Lung (tissue), 12 donors: ENCODE measurements around the gene NUDT4. TPM values are rescaled to one million over a fixed set of nuclear protein-coding genes. Genes with fewer than 3 reads are reported as not detected.
A peak's percentile ranks its signal among the peaks of the same experiment; 100 is the strongest.

Source experiments
- ATAC-seq: fragments of 200-7000 bp; cut with Tn5 transposase; one replicate; pipeline ENCODE4 v1.9.1; 2020; ENCODE audit warnings: moderate number of reproducible peaks; ENCODE audit not compliant: insufficient read depth, low FRiP score
- DNase-seq, 3 donors: peaks; one replicate each; pipeline ENCODE4 v3.0.0-alpha.2; 2013 to 2017
- H3K27ac ChIP-seq, 2 donors: one replicate each; pipeline ENCODE4 v1.5.1; 2013; ENCODE audit warnings: mild to moderate bottlenecking in 2 of 2, moderate library complexity in 2 of 2, control low read depth in 1 of 2, inconsistent platforms in 1 of 2, low read depth in 1 of 2, low read length in 1 of 2
- H3K27me3 ChIP-seq, 3 donors: one replicate each; pipeline ENCODE4 v1.5.1; 2013; ENCODE audit warnings: low read length in 2 of 3; ENCODE audit not compliant: control insufficient read depth in 3 of 3, insufficient read depth in 3 of 3
- H3K36me3 ChIP-seq, 4 donors: one replicate each; pipeline ENCODE4 v1.5.1; 2013; ENCODE audit warnings: low read length in 4 of 4, mild to moderate bottlenecking in 1 of 4, moderate library complexity in 1 of 4; ENCODE audit not compliant: control insufficient read depth in 4 of 4, insufficient read depth in 4 of 4
- H3K4me1 ChIP-seq, 5 donors: one replicate each; pipeline ENCODE4 v1.5.1; 2013; ENCODE audit warnings: low read length in 5 of 5, mild to moderate bottlenecking in 2 of 5, moderate library complexity in 1 of 5; ENCODE audit not compliant: control insufficient read depth in 5 of 5, insufficient read depth in 5 of 5
- H3K4me3 ChIP-seq: one replicate; pipeline ENCODE4 v1.5.1; 2013; ENCODE audit warnings: mild to moderate bottlenecking, control low read depth, moderate library complexity
- H3K9ac ChIP-seq, 2 donors: one replicate each; pipeline ENCODE4 v1.5.1; 2013; ENCODE audit warnings: low read length in 2 of 2, control low read depth in 1 of 2; ENCODE audit not compliant: insufficient read depth in 1 of 2
- H3K9me3 ChIP-seq, 4 donors: one replicate each; pipeline ENCODE4 v1.5.1; 2013; ENCODE audit warnings: low read length in 3 of 4, mild to moderate bottlenecking in 1 of 4, moderate library complexity in 1 of 4; ENCODE audit not compliant: control insufficient read depth in 4 of 4, insufficient read depth in 3 of 4
- WGBS, 2 donors: extraction: QIAGEN DNeasy Blood & Tissue Kit; methylation state at CpG; one replicate each; pipeline ENCODE4 v1.1.7; 2013; 5-methylcytosine and 5-hydroxymethylcytosine counted together
- polyA plus RNA-seq, 2 donors: library from polyadenylated mRNA; stranded (reverse); fragments of 200-250 nt; gene quantifications; one replicate each; pipeline ENCODE4 v1.2.1, GENCODE V29; 2013
- total RNA-seq, 2 donors: library from RNA; depleted of rRNA in 1 of 2; stranded (reverse); fragments of >200 nt in 1 of 2; gene quantifications; one replicate each; pipeline ENCODE4 v1.2.1, GENCODE V29; 2014 to 2021
- TF ChIP-seq, protein P1 (sequence below): IDR thresholded peaks from 2 replicates; pipeline ENCODE4 v1.5.1; 2012; ENCODE audit warnings: mild to moderate bottlenecking; ENCODE audit errors: control extremely low read depth, extremely low read depth
- donor health status: control.
- donor health status: control.
- donor health status: Bipolar disorder and iron deficiency.
- donor health status: healthy.
- donor health status: DM: yes; HTN: yes; CAD: no.

The NUDT4 gene
- total and polyA plus RNA-seq, 4 donors = 20.8 to 102 (median 39.3) TPM

GRCh38 chr12:93426412-93426805 lies 48.7 kb downstream of the NUDT4 start:
- TF ChIP-seq, protein P1, sequence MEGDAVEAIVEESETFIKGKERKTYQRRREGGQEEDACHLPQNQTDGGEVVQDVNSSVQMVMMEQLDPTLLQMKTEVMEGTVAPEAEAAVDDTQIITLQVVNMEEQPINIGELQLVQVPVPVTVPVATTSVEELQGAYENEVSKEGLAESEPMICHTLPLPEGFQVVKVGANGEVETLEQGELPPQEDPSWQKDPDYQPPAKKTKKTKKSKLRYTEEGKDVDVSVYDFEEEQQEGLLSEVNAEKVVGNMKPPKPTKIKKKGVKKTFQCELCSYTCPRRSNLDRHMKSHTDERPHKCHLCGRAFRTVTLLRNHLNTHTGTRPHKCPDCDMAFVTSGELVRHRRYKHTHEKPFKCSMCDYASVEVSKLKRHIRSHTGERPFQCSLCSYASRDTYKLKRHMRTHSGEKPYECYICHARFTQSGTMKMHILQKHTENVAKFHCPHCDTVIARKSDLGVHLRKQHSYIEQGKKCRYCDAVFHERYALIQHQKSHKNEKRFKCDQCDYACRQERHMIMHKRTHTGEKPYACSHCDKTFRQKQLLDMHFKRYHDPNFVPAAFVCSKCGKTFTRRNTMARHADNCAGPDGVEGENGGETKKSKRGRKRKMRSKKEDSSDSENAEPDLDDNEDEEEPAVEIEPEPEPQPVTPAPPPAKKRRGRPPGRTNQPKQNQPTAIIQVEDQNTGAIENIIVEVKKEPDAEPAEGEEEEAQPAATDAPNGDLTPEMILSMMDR = no peak
- H3K27ac ChIP-seq = peak overlapping the region in 1 of 2 donors; percentile 9
- ATAC-seq (no peak), DNase-seq (no peak)
- no peaks in the 10 kb centered on the region for H3K27me3 ChIP-seq
- 31 to 59% methylated on average over 1 of the region's 1 CpG for WGBS, 2 donors
- no peaks in the 10 kb centered on the region for H3K9me3 ChIP-seq
- no peaks in the 10 kb centered on the region for H3K36me3 ChIP-seq
- peak overlapping the region in 1 of 2 donors; percentile 50 for H3K9ac ChIP-seq
- H3K4me1 ChIP-seq = peaks cover 6 to 65% (median 36%) of the 10 kb centered on the region in 5 donors
- no peak overlapping the region for H3K4me3 ChIP-seq

DNA sequence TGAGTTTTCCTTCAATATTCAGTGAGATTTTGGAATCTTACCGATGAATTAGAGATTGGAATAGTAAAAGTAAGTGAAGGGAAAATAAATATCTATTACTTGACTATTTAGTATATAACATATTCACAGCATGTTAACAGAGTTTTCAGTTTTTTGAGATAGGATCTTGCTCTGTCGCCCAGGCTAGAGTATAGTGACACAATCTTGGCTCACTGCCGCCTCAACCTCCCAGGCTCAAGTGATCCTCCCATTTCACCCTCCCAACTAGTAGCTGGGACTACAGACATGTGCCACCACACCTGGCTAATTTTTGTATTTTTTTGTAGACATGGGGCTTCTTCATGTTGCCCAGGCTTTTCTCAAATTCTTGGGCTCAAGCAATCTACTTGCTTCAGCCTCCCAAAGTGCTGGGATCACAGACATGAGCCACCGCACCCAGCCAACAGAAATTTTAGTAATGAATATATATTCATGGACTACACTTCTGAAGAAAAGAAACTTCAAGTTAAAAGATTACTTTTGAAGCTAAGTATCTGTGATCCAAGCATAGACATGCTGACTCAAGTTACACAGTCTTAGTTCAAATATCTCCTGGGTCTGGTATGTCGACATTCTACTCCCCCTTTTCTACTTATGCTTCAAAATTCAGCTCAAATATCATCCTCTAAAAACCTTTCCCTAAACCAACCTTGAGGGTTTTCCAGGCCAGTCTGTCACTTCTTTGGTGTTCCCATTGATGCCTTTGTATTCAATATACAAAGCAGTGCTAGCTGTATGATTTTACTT lies 50.2 kb downstream of the NUDT4 start:
- H3K27ac ChIP-seq = no peak overlapping the region
- H3K27me3 ChIP-seq = no peaks in the 10 kb centered on the region
- no peak overlapping the region for H3K4me3 ChIP-seq
- no peaks in the 10 kb centered on the region for H3K9me3 ChIP-seq
- peaks cover 3 to 61% (median 34%) of the 10 kb centered on the region in 5 donors for H3K4me1 ChIP-seq
- no peaks in the 10 kb centered on the region for H3K36me3 ChIP-seq
- H3K9ac ChIP-seq = no peak overlapping the region
- TF ChIP-seq, protein P1 = no peak
- ATAC-seq (no peak), DNase-seq (peak in 1 of 3 donors; percentile 70)
- 62 to 80% methylated on average over 5 of the region's 5 CpGs for WGBS, 2 donors

GRCh38 chr12:93429448-93429847 lies 51.7 kb downstream of the NUDT4 start:
- TF ChIP-seq, protein P1 = no peak
- H3K9me3 ChIP-seq = no peaks in the 10 kb centered on the region
- no peaks in the 10 kb centered on the region for H3K27me3 ChIP-seq
- DNase-seq = no peak
- H3K9ac ChIP-seq = no peak overlapping the region
- H3K36me3 ChIP-seq = no peaks in the 10 kb centered on the region
- ATAC-seq = no peak
- peaks cover 3 to 53% (median 34%) of the 10 kb centered on the region in 5 donors for H3K4me1 ChIP-seq
- WGBS, 2 donors = 64 to 79% methylated on average over 1 of the region's 1 CpG
- no peak overlapping the region for H3K27ac ChIP-seq
- no peak overlapping the region for H3K4me3 ChIP-seq
